DMS79 (cell line): ENCODE measurements around the gene OR51B5.
"Not testable (repeated sequence)": the region's sequence is repeated elsewhere in the genome, so short reads cannot be mapped to it uniquely, and the experiment has no call there.

ENCODE experiments used
- DNase-seq: peaks from one replicate; lab custom pipeline; 2025; lab: John Stamatoyannopoulos, UW

OR51B5 gene, protein sequence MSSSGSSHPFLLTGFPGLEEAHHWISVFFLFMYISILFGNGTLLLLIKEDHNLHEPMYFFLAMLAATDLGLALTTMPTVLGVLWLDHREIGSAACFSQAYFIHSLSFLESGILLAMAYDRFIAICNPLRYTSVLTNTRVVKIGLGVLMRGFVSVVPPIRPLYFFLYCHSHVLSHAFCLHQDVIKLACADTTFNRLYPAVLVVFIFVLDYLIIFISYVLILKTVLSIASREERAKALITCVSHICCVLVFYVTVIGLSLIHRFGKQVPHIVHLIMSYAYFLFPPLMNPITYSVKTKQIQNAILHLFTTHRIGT

DNA sequence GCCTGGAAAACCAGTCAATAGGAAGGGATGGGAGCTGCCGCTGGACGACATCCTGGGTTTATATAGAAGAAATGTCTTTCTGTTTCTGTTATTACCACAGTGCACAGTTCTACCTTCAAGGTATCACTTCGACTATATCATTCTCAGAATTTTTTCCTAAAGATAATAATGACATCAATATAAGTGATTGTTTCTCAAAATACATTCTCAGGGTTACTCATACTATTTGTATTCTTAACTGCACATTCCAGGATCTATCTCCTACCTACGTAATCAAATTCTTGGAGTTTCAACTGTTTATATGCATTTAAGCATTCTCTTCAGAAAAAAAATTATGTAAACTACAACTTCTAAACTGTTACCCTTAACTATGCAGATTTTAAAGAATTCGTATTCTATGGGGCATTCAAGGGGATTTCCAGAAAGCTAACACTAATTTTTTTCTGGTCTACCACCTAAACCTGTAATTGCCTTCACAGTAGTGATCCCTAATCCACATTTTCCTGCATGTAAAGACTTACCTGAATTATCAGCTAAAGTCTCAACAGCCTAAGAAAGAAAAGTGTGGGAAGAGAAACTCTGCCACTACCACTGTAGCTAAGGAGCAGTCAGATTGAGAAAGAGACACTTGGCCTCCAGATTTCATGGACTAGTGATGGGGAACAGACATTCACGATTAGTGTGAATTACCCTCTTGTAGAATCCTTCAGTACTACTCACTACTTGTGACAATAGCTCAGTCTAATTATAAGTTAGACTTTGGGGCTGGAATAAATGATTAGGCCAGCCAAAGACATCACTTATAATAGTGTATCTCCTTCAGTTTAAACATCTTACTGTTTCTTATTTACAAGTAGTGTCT, at the start of gene OR51B5:
TSS of gene OR51B5 (minus strand) at position 51 of the 862 bp plus-strand sequence. CDS start at position 51, 0 bp downstream.
- DNase-seq: no peak

DNA sequence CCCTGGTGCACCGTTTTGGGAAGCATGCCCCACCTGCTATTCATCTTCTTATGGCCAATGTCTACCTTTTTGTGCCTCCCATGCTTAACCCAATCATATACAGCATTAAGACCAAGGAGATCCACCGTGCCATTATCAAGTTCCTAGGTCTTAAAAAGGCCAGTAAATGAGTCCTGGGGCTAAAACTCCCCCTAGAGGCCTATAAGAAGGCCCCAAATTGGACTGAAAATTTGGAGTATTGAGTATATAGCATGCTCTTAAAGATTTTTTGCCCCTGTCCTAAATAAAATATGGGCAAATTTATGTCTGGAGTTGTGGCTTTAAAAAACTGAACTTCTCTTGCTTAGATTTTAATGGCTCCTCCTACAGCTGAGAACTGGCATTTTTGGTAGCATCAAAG, 46.9 kb upstream of the OR51B5 start:
- DNase-seq: no peak

DNA sequence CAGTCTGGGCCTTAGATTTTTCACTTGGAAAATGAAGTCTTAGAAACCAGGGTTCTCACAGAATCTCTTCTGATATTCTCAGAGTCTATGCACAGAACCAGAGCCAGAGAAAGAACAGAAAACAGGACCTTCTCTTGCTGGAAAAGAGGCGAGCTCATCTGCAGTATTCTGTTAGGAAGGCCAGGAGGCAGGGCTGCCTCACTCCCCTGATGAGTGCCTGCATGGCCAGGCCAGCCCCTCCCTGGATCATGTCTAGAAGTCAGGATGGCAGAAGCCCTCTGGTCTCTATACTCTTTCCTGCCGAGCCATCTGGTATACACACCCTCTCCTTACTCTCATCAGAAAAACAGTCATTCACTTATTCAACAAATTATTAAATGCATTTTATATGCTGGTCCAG, 41.0 kb upstream of the OR51B5 start:
- DNase-seq: no peak

DNA sequence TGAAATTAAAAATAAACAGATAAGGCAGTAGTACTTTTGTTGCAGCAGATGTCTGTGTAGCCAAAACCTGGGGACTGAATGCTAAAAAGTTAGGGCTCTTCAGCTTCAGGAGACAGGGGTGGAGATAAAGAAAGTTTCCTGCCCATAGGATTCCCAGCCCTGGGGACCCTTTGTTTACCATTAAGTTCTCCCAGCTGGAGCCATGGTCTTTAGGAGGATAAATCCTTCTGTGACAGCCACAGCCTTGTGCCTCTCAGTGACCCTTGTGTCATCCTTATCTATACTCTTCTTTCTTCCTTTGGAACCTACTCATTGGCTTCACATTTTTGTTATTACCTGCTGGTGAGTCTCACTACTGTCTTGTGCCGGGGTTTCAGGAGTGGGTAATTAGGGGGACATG, 40.3 kb upstream of the OR51B5 start, which contains the start of gene OR51M1:
TSS of gene OR51M1 (plus strand) at position 237 of the 400 bp plus-strand sequence. CDS start 5,587 bp downstream, outside the sequence.
- no peak for DNase-seq

DNA sequence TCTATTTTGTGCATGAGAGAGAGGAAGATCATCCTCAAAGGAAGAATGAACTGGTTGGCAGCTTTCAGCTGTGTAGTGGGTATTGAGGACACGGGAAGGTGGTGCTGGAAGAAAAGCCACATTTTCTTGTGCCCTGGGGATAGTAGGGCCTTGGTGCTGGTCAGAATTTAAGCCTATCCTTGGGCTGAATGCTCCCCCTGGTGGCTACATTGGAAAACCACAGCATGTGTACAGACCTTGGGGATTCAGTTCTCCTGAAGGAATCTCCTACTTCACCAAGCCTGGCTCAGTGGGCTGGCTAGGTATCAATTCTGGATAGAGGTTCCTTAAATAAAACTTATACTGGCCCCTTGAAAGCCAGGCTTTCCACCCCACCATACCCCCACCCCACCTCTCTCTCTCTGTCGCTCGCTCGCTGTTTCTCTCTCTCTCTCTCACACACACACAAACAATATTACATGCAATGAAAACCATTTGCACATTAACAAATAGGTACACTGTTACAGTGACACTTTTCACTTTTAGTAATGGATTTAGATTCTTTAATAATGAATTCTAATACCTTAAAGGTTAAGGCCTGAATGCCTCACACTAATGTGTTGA, 37.5 kb upstream of the OR51B5 start:
- no peak for DNase-seq

DNA sequence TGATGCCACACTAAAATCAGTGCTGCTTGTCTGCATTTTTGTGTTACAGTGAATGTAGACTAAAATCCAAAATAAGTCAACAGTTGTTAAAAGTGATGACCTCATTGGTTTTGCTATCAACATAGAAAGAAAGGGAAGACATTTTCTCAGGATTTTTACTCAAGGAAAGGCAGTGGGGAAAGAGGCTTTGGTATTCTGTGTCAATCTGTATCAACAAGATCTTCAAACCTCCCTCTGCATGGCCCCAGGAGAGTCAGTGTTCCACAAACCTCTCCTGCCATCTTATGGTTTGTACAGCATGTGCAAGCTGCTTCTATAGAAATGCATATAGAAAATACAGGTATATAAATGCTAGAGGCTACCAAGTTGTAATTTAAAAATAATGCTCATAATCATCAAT, 26.5 kb upstream of the OR51B5 start:
- DNase-seq: no peak

DNA sequence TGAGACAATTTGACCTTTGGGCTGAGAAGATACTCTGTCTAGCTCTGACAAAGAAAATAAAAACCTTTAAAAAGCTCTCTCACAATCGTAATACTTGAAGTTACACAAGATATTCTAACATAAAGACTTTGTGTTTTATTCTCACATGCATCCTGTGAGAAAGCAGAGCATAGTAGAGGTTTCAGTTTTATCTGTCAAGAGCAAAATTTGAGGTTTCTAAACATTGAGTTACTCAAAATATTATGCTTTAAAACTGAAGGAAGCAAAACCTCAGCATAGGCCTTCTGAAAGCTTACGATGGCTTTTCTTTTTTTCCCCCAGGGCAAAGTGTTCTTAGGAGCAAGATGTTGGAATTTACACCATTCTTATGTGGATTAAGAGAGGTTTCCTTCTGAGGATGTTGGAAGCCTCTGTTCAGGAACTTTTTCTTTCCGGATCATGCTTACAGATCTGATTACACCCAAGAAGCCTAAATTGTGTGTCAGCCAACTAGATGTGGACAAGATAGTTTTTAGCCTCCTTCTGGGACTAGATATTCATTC, 25.2 kb upstream of the OR51B5 start:
- no peak for DNase-seq

DNA sequence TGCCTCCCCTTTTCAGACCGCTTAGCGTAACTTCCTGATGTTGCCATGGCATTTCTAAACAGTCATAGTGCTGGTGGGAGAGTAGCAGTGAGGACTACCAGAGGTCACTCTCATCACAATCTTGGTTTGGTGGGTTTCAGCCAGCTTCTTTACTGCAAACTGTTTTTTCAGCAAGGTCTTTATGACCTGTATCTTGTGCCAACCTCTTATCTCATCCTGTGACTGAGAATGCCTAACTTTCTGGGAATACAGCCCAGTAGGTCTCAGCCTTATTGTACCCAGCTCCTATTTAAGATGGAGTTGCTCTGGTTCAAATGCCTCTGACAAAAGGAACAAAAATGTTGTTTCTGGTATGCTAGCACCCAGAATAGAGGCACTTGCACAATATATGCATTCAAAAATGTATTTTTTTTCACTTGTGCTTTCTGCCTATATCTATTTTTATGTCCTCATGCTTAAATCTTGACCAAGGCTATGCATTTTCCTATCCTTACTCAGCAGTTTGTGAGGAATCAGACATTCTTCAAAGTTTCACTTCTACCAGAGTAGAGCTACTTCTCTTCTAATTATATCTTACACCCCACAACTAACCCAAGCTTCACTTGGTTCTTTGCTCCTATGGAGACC, 24.2 kb upstream of the OR51B5 start:
- no peak for DNase-seq

DNA sequence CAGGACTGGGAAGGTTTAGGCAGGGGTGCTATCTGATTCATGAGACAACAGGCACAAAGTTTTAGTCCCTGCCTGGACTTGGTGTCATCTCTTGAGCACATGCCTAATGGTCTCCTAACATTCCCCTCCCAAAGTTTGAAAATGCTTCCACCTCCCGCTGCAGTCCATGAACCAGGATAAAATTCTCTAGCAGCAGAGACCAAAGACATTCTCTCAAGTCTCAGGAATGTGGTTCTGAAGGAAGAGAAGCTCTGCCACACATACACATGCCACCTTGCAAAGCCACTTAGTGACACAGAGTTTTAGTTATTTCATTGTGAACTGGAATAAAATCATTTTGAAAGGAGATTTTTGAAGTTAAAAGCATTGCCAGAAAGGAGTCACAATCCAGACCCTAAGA, 23.5 kb upstream of the OR51B5 start:
- no peak for DNase-seq

DNA sequence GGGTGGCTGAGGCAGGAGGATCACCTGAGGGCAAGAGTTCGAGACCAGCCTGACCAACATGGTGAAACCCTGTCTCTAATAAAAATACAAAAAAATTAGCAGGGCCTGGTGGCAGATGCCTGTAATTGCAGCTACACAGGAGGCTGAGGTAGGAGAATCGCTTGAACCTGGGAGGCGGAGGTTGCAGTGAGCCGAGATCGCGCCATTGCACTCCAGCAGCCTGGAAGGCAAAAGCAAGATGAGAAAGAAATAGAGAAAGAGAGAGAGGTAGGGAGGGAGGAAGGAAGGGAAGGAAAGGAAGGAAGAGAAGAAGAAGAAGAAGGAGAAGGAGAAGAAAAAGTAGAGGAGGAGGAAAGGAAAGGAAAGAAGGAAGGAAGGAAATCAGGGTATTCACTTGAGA, 23.0 kb upstream of the OR51B5 start:
- DNase-seq: not testable (repeated sequence)

DNA sequence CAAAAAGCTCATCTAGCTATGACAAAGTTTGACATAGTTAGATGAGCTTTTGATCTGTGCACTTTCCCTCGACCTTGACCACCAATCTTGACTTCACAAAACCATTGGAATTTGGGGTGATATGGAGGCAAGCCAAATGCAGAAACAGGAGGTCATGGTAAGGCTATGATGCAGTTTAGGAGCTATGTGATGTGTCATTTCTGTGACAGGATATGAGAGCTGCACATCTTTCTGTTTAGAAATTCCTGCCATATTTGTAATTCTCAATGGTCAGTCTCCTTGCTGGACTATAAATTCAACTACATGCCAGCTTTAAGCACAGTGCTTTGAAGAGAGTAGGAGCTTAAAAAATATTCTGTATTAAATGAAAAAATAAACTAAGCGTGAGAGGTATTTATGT, 20.9 kb upstream of the OR51B5 start:
- no peak for DNase-seq

DNA sequence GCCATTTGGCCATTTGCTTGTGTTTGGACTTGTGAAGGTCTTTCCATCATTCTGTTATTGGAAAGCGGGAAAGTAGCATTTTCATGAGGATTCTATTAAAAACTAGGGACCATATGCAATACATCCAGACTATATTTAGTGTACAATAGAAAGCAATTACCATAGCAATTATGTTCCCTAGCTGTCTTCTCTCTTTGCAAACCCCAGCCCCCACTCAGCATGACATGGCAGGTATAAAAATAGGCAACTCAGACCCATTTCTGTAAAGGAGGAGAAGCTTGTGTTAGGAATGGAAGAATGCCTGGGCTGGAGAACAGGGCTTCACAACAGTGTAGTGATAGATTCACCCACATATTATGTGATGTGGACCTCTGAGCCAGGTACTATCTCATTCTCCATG, 20.4 kb upstream of the OR51B5 start:
- no peak for DNase-seq

DNA sequence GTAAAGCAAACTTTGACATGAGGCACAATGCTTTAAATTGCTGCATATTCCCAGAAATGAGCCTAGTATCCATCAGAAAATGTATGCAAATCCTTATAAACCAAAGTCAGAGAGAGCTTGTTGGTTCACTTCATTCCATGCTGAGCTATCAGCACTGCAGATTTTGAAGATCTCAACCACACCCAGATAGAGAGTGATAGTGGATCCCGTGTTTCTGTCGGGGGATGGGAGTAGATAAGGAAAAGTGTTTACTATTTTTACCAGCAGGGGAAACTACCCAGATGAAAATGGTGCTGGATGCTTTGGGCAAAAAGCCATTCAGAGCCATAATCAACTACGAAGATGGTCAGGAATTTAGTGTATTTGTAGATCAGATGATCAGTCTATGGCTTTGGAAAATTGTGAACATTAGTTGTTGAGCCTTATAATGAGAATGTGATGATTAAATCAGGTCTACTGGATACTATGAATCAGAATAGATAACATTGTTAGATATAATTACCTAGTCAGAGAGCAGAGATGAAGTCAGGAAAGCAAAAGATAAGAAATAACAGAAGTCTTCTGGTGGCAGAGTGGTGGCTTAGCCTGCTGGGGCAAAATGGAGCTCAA, 18.8 kb upstream of the OR51B5 start:
- DNase-seq: no peak

DNA sequence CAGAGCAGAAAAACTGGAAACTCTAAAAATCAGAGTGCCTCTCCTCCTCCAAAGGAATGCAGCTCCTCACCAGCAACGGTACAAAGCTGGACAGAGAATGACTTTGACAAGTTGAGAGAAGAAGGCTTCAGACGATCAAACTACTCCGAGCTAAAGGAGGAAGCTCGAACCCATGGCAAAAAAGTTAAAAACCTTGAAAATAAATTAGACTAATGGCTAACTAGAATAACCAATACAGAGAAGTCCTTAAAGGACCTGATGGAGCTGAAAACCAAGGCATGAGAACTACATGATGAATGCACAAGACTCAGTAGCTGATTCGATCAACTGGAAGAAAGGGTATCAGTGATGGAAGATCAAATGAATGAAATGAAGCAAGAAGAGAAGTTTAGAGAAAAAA, 12.7 kb upstream of the OR51B5 start:
- not testable (repeated sequence) for DNase-seq

DNA sequence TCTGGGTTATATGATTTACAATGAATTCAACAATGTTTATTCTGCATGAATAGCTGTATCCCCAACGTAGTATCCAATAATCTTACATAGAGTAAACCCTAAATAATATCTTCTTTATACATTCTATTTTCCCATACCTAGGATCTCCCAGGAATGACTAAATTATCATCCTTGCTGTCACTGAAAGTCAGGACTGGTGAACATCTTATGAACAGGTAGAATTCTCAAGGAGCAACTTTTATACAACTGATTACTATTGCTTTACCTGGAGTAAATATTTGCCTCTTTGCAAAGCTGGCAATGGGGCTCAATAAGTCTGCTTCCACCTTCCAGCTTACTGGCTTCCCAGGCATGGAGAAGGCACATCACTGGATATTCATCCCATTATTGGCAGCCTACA, 7.9 kb upstream of the OR51B5 start, which contains the start of gene OR51B6:
TSS of gene OR51B6 (plus strand) at position 301 of the 400 bp plus-strand sequence. CDS start at position 301, 0 bp downstream.
- DNase-seq: no peak

DNA sequence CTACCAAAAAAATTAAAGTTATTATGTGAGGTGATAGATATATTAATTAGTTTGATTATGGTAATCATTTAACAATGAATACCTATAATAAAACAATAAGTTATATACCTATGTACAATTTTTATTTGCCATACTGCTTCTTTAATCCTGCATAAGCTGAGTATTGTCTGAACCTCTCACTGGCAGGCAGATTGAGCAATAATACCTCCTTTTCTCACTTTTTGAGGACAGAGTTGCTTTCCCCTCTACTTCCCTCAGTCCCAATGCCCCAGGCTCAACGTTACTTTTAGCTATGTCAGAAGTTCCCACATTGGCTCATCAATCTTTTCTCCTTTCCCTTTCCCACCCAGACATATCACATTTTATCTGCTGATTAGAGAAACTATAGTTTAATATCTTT, 6.2 kb upstream of the OR51B5 start:
- no peak for DNase-seq

DNA sequence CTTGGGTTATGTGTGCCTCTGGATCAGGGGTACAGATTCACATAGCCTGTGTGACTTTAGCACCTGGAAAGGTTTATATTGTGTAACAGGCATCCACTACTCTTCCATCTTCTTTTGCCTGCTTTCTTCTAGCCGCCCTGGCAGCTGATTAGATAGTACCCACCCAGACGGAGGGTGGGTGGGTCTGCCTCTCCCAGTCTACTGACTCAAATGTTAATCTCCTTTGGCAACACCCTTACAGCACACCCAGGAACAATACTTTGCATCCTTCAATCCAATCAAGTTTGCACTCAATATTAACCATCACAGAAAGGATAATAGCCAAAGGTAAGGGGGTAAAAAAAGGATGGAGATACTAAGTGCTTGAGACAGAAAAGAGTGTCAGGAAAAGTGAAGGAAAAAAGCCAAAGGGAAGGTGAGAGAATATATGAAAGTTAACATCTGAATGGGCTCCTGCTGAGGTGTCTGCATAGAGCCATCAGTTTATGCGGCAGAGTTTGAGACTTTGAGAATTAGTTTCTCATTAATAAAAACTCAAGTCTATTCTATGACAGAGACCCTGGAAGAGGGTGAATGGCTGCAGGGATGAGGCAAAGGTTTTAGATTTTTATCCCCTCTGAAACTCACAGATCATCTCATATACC, 5.3 kb upstream of the OR51B5 start:
- DNase-seq: no peak

DNA sequence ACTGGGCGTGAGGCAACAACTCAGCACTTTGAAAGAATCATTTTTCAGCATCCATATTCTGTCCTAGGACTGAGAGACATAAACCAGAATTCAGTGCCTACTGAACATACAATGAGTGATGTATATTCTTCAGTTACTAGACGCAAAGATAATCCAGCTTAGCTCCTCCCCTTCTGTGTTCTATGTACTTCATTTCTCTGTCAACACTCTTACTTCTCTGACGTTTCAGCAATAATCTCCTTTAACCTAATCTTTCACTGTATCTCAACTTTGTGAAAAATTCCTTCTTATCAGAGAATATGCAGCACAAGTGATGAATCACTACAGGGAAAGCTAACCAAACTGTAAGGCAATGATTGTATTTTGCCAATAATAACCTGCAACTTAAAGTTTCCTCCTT, 2.5 kb upstream of the OR51B5 start:
- DNase-seq: no peak

DNA sequence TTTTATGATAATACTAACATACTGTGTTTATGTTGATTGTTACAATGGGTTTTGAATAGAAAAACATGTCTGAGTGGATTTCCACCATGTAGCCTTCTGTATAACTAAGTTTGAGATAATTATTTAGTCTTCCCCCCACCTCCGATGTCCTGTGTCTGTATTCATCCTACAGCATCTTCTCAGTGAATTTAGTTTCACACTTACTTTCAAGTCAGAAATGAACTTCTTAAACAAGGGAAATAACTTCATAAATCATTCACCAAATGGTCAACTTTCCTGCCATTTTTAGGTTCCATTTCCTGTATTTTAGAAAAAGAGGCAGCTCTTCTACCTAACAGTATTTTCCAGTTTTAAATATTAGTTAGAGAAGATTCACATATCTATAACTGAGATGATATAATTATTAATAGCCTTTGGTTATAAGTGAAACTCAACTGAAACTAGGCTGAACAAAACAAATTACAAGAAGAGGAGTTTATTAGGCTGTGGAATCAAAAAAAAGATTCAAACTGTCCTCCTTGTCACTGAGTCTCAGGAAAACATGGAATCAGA, 3.5 kb downstream of the OR51B5 start:
- DNase-seq: no peak

DNA sequence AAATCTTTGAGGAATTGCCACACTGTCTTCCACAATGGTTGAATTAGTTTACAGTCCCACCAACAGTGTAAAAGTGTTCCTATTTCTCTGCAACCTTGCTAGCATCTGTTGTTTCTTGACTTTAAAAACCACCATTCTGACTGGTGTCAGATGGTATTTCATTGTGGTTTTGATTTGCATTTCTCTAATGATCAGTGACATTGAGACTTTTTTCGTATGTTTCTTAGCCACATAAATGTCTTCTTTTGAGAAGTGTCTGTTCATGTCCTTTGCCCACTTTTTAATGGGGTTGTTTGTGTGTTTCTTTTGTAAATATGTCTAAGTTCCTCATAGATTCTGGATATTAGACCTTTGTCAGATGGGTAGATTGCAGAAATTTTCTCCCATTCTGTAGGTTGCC, 6.1 kb downstream of the OR51B5 start:
- not testable (repeated sequence) for DNase-seq

DNA sequence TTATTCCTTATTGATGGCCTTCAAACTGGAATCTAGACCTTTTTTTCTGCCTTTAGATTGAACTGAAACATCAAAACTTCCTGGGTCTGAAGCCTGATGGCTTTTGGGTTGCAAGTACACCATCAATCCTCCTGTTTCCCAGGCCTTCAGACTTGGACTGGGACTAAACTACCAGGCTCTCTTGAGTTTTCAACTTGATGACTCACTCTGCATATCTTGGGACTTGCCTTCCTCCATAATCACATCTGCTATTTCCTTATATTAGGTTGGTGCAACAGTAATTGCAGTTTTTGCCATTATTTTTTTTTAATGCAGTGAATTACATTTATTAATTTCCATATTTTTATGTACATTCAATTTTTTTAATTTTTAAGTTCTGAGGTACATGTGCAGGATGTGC, 7.0 kb downstream of the OR51B5 start:
- DNase-seq: no peak
